SK-N-MC (cell line): ENCODE measurements around the gene LOXHD1.

ENCODE experiments used
- EZH2 ChIP-seq: fragments of 200-600 bp; sonication (generic); IDR thresholded peaks from one replicate; pipeline ENCODE4 v1.6.1; 2017; ENCODE audit warnings: antibody characterized with exemption
- FOXP2 ChIP-seq: optimal IDR thresholded peaks from 2 replicates; pipeline ENCODE3; 2011; ENCODE audit warnings: mild to moderate bottlenecking, moderate library complexity; ENCODE audit not compliant: insufficient read depth; ENCODE audit errors: extremely low read length, control extremely low read depth
- POLR2AphosphoS5 ChIP-seq: IDR thresholded peaks from 2 replicates; pipeline ENCODE4 v1.6.1; 2012; ENCODE audit warnings: mild to moderate bottlenecking, low read depth, low read length, borderline replicate concordance

DNA sequence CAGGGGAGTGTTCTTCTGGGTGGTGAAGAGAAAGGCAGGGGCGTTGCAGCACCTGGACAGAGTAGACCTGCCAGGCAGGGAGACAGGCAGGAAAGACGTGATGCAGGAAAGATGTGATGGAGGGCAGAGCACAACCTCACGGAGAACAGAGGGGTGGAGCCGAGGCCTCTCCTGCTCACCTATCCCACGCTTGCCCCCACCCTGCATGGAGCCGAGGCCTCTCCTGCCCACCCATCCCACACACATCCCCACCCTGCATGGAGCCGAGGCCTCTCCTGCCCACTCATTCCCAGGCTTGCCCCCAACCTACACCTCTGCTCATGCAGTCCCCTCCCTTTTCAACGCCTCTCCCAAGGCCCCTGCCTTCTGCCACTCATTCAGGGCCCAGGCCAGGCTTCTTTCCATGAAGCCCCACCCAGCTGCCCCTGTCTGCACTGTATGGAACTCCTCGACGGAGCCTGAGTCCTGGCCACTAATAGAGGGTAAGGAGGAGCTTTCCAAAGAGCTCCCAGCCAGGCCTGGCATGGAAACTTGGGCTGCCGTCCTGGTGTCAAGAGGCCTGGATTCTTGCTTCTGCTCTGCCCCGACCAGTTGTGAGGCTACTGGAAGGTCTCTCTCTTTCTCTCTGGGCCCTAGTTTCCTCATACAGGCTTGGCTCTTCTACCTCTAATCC, 32.0 kb upstream of the LOXHD1 start:
- TF ChIP-seq POLR2AphosphoS5 (no peak), EZH2 (no peak), FOXP2 (no peak)
